AG04450 (cell line): Measurements from ENCODE around the gene ABR. TPM values are rescaled to one million over a fixed set of nuclear protein-coding genes. Genes with fewer than 3 reads are reported as not detected.
A peak's percentile ranks its signal among the peaks of the same experiment; 100 is the strongest.

ENCODE experiments used
- CTCF ChIA-PET: fragments of 300-600, 350-600 bp; formaldehyde crosslinking; extraction: SDS; loops from one replicate; lab custom pipeline; 2022; ENCODE audit warnings: antibody characterized with exemption, inconsistent platforms; lab: Charles Lee
- POLR2A ChIA-PET: fragments of 350-600 bp; formaldehyde crosslinking; extraction: SDS; loops from one replicate; lab custom pipeline; 2021; ENCODE audit warnings: antibody characterized with exemption, inconsistent platforms; lab: Yijun Ruan, JAX
- DNase-seq: peaks from one replicate; pipeline ENCODE4 v3.0.0-alpha.2; 2011; ENCODE audit warnings: low read depth, low spot score
- H3K27ac ChIP-seq: one replicate; pipeline ENCODE4 v1.5.1; 2012; ENCODE audit warnings: low read depth, low read length, control low read depth
- H3K27me3 ChIP-seq: one replicate; pipeline ENCODE4 v1.6.0; 2012; ENCODE audit warnings: low read length; ENCODE audit not compliant: control insufficient read depth, insufficient read depth
- H3K4me3 ChIP-seq: 2 replicates; pipeline ENCODE4 v1.5.1; 2011; ENCODE audit warnings: mild to moderate bottlenecking, low read depth, low read length, control low read depth
- H3K9me3 ChIP-seq: 2 replicates; pipeline ENCODE4 v1.5.1; 2012; ENCODE audit warnings: low read length; ENCODE audit not compliant: control insufficient read depth, insufficient read depth
- CTCF ChIP-seq: IDR thresholded peaks from 2 replicates; pipeline ENCODE4 v1.5.1; 2011; ENCODE audit warnings: low read depth, low read length, control low read depth, inconsistent platforms
- polyA plus RNA-seq: library from polyadenylated mRNA; depleted of rRNA; stranded (reverse); fragments of >200 nt; gene quantifications from 2 replicates; pipeline ENCODE4 v1.2.3, GENCODE V29; 2011

ABR gene
- polyA plus RNA-seq, 1 experiment, result 64.3 TPM

GRCh38 chr17:1035546-1036170 is 144.1 kb downstream of the ABR start:
- no peaks in the 10 kb centered on the region for H3K27me3 ChIP-seq
- no peak overlapping the region for H3K27ac ChIP-seq
- ChIA-PET CTCF (interaction anchor here (1.4 kb wide), 1 partner anchor 20 kb away, joined by 4 read pairs; no protein-coding TSS in a partner anchor), POLR2A (no interaction called here)
- no peaks in the 10 kb centered on the region; the same call in 1 of the 2 replicates for H3K9me3 ChIP-seq
- no peak for DNase-seq
- TF ChIP-seq CTCF, result no peak
- H3K4me3 ChIP-seq, result no peak overlapping the region

GRCh38 chr17:1034652-1035210 is 145.1 kb downstream of the ABR start:
- Histone ChIP-seq H3K4me3 (no peak overlapping the region), H3K9me3 (peaks cover 4% of the 10 kb centered on the region; the same call in 1 of the 2 replicates), H3K27ac (no peak overlapping the region), H3K27me3 (no peaks in the 10 kb centered on the region)
- DNase-seq, result no peak
- TF ChIP-seq CTCF, result no peak
- ChIA-PET CTCF (no interaction called here), POLR2A (no interaction called here)

- no peaks in the 10 kb centered on the region for H3K27me3 ChIP-seq
- ChIA-PET POLR2A (no interaction called here), CTCF (interaction anchor here (0.9 kb wide), 1 partner anchor 23 kb away, joined by 4 read pairs; no protein-coding TSS in a partner anchor)
- no peak for TF ChIP-seq CTCF
- H3K27ac ChIP-seq, result no peak overlapping the region
- DNase-seq, result no peak
- no peak overlapping the region for H3K4me3 ChIP-seq
- peaks cover 4% of the 10 kb centered on the region; the same call in 1 of the 2 replicates for H3K9me3 ChIP-seq
These were observed 146.3 kb downstream of the ABR start for GRCh38 chr17:1033503-1033902.

- CTCF ChIA-PET, result interaction anchor here (1.5 kb wide), 1 partner anchor 24 kb away, joined by 5 read pairs; no protein-coding TSS in a partner anchor
- DNase-seq, result no peak
- TF ChIP-seq CTCF, result no peak
- Histone ChIP-seq H3K9me3 (peaks cover 4% of the 10 kb centered on the region; the same call in 1 of the 2 replicates), H3K27me3 (no peaks in the 10 kb centered on the region), H3K27ac (no peak overlapping the region), H3K4me3 (no peak overlapping the region)
- POLR2A ChIA-PET, result no interaction called here
These were observed 147.4 kb downstream of the ABR start for GRCh38 chr17:1032391-1032790.

GRCh38 chr17:1031711-1032110 is 148.1 kb downstream of the ABR start:
- ChIA-PET CTCF (interaction anchor here (1.5 kb wide), 1 partner anchor 25 kb away, joined by 5 read pairs; no protein-coding TSS in a partner anchor), POLR2A (no interaction called here)
- no peak for DNase-seq
- Histone ChIP-seq H3K27ac (no peak overlapping the region), H3K4me3 (peak overlapping the region; percentile 41; the same call in 1 of the 2 replicates), H3K27me3 (no peaks in the 10 kb centered on the region), H3K9me3 (peaks cover 4% of the 10 kb centered on the region; the same call in 1 of the 2 replicates)
- TF ChIP-seq CTCF, result no peak
